Activated naive CD4-positive, alpha-beta T cell treated with anti-CD3 and anti-CD28 coated beads for 36 hours (primary cell): ENCODE data around the gene SLC41A3. TPM values are rescaled to one million over a fixed set of nuclear protein-coding genes. Genes with fewer than 3 reads are reported as not detected.
A peak's percentile ranks its signal among the peaks of the same experiment; 100 is the strongest.
"Not testable (repeated sequence)": the region's sequence is repeated elsewhere in the genome, so short reads cannot be mapped to it uniquely, and the experiment has no call there.

Experiments used
- CTCF ChIA-PET: fragments of 350-600 bp; sonication (Branson Sonifier 250); formaldehyde crosslinking; loops from one replicate; lab custom pipeline; 2021; ENCODE audit warnings: antibody characterized with exemption; lab: Charles Lee
- DNase-seq: peaks from one replicate; pipeline ENCODE4 v3.0.0-alpha.2; 2020
- H3K27ac Mint-ChIP-seq: one replicate; pipeline ENCODE4 v1.8.0; 2021; ENCODE audit warnings: mild to moderate bottlenecking, mixed read lengths
- H3K27me3 Mint-ChIP-seq: one replicate; pipeline ENCODE4 v1.8.0; 2021; ENCODE audit warnings: low read depth, mixed read lengths
- H3K36me3 Mint-ChIP-seq: one replicate; pipeline ENCODE4 v1.8.0; 2021; ENCODE audit warnings: low read depth, mixed read lengths
- H3K4me1 Mint-ChIP-seq: one replicate; pipeline ENCODE4 v1.8.0; 2021; ENCODE audit warnings: low read depth, mixed read lengths
- H3K4me3 Mint-ChIP-seq: one replicate; pipeline ENCODE4 v1.8.0; 2021; ENCODE audit warnings: mild to moderate bottlenecking, moderate library complexity, mixed read lengths
- H3K9me3 Mint-ChIP-seq: one replicate; pipeline ENCODE4 v1.8.0; 2021; ENCODE audit warnings: mixed read lengths
- intact Hi-C: fragments of 100-400 bp; cut with micrococcal nuclease; formaldehyde crosslinking; loops from one replicate; pipeline ENCODE4 v1.15.1; 2023
- total RNA-seq, 2 experiments: library from RNA; stranded (reverse); gene quantifications; one replicate each; pipeline ENCODE4 v1.2.3, GENCODE V29; 2021

The SLC41A3 gene
- total RNA-seq, 2 experiments from 2014 or later: 24.0 to 24.7 TPM

DNA sequence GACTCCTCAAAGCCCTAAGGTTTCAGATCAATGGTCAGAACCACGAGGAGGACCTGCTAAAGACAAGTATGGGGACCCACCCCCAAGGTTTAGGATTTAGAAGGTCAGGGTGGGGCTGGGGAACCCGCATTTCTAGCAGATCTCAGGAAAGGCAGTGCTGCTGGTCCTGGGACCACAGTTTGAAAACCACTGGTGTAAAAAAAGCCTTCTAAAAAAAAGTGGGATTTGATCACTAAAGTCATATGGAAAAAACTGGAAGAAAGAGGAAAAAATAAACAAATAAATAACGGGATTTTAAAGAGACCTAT is 832 bp downstream of the SLC41A3 start:
- H3K27me3 Mint-ChIP-seq: no peaks in the 10 kb centered on the region
- peaks cover 3% of the 10 kb centered on the region for H3K36me3 Mint-ChIP-seq
- CTCF ChIA-PET: no interaction called here
- H3K4me1 Mint-ChIP-seq: peaks cover 20% of the 10 kb centered on the region
- H3K27ac Mint-ChIP-seq: peak overlapping the region; percentile 84
- H3K4me3 Mint-ChIP-seq: peak overlapping the region; percentile 92
- no peak for DNase-seq
- no peaks in the 10 kb centered on the region for H3K9me3 Mint-ChIP-seq
- intact Hi-C loops: loop anchor here (5.0 kb wide), 2 partner anchors 111 to 274 kb away; partner anchors contain the start of gene KLF15

DNA sequence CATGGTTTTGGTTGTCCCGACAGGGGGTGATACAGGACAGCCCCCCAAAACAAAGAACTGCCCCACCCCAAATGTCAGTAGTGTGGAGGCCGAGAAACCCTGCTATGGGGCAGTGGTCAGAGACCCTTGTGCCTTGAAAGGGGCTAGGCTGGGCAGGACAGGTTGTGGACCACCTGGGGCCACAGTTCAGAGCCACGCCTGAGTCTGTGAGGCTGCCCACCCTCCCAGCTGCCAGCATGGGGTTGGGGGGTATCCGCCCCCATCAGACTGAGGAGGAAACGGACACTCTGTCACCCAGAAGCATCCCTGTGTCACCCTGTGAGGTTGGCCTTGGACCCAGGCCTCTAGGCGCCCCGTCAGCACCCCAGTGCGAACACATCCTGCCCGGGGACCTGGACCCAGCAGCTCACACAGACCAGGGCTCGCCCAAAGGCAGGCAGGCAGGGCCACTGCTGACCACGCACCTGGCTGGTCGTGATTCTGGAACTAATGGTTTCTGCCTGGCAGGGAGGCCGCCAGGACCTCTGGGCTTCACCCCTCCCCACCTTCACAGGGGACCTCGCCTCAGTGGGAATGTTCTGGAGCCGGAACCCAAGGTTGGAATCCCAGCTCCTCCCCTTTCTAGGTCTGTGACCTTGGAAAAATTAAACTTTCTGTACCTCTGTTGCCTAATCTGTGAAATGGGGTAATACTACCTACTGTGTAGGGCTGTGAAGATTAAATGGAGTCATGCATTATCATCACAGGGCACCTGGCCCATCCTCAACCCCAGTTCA is 1.4 kb downstream of the SLC41A3 start:
- H3K4me3 Mint-ChIP-seq: peak overlapping the region; percentile 92
- DNase-seq: no peak
- peak overlapping the region; percentile 84 for H3K27ac Mint-ChIP-seq
- H3K27me3 Mint-ChIP-seq: no peaks in the 10 kb centered on the region
- intact Hi-C loops: loop anchor here (5.0 kb wide), 2 partner anchors 110 to 275 kb away; partner anchors contain the start of gene KLF15
- CTCF ChIA-PET: no interaction called here
- H3K4me1 Mint-ChIP-seq: peaks cover 20% of the 10 kb centered on the region
- peaks cover 3% of the 10 kb centered on the region for H3K36me3 Mint-ChIP-seq
- H3K9me3 Mint-ChIP-seq: no peaks in the 10 kb centered on the region

DNA sequence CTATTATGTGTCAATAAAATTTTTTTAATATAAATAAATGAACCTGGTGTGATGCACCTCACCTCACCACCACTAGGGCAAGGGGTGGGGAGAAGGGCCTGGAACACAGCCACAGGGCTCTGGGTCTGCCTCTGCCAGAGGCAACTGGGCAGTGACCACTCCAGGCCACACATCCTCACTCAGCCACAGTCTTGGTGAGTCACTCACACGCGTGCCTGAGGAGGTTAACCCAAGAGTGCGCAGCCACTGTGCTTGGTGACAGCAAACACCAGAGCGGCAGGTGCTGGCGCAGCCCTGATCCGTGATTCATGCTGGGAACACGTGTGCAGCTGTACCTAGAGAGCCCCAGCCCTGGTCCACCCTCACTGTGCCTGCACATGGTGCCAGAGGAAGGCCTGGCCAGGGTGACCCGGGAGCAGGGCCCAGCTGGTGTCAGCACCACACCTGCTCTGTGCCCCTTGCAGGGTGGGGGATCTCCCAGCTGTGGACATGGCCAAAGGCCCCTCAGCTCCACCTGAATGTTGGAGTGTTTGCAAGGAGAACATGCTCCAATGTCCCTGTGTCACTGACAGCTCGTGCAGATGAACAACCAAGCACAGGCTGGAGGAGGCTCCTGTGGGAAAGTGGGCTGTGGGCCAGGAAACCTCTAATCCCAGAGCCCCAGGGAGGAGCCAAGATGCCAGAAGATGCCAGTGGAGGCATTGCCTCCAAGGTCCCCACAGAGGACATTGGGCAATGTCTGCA is 2.1 kb downstream of the SLC41A3 start:
- DNase-seq: peak; percentile 12
- Mint-ChIP-seq H3K36me3 (peaks cover 3% of the 10 kb centered on the region), H3K4me3 (no peak overlapping the region), H3K4me1 (peaks cover 20% of the 10 kb centered on the region), H3K9me3 (no peaks in the 10 kb centered on the region), H3K27me3 (no peaks in the 10 kb centered on the region), H3K27ac (no peak overlapping the region)
- intact Hi-C loops: loop anchor here (5.0 kb wide), 2 partner anchors 109 to 276 kb away; partner anchors contain the start of gene KLF15
- CTCF ChIA-PET: interaction anchor here (1.0 kb wide), 1 partner anchor 32 kb away, joined by 3 read pairs; no protein-coding TSS in a partner anchor

DNA sequence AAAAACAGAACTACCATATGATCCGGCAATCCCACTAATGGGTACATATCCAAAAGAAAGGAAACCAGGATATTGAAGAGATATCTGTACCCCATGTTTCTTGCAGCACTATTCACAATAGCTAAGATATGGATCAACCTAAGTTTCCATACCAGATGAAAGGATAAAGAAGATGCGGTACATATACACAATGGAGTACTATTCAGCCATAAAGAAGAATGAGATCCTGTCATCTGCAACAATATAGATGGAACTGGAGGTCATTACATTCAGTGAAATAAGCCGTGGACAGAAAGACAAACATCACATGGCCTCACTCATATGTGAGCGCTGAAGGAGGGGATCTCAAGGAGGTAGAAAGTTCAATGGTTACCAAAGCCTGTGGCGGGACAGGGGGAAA is 3.0 kb downstream of the SLC41A3 start:
- H3K27ac Mint-ChIP-seq: no peak overlapping the region
- H3K36me3 Mint-ChIP-seq: peaks cover 3% of the 10 kb centered on the region
- peaks cover 18% of the 10 kb centered on the region for H3K4me1 Mint-ChIP-seq
- CTCF ChIA-PET: interaction anchor here (0.6 to 1.0 kb wide), 2 partner anchors 16 to 31 kb away, joined by 3 read pairs; no protein-coding TSS in a partner anchor
- DNase-seq: no peak
- intact Hi-C loops: loop anchor here (5.0 kb wide), 2 partner anchors 109 to 276 kb away; partner anchors contain the start of gene KLF15
- H3K27me3 Mint-ChIP-seq: no peaks in the 10 kb centered on the region
- no peak overlapping the region for H3K4me3 Mint-ChIP-seq
- H3K9me3 Mint-ChIP-seq: no peaks in the 10 kb centered on the region

DNA sequence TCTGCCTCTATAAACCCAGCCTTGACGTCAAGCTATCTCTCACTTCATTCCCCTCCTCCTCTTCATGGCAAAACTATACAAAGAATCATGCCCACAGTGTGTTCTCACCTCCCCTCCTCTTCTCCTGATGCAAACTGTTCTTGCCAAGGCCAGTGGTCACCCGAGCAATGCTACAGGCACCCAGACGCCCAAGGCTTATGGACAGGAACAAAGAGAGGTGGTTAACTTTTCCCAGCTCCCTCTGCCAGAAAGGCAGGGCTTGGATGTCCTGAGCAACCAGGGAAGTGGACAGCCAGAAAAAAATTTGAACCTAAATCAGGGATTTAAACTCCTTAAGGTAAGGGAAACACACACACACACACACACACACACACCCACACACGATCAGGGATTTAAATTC is 5.1 kb downstream of the SLC41A3 start:
- Mint-ChIP-seq H3K9me3 (no peaks in the 10 kb centered on the region), H3K27ac (no peak overlapping the region), H3K4me3 (no peak overlapping the region), H3K36me3 (peaks cover 3% of the 10 kb centered on the region), H3K27me3 (no peaks in the 10 kb centered on the region), H3K4me1 (peaks cover 5% of the 10 kb centered on the region)
- intact Hi-C loops: no loop called here
- no peak for DNase-seq
- CTCF ChIA-PET: interaction anchor here (0.6 kb wide), 1 partner anchor 53 kb away, joined by 3 read pairs; no protein-coding TSS in a partner anchor

DNA sequence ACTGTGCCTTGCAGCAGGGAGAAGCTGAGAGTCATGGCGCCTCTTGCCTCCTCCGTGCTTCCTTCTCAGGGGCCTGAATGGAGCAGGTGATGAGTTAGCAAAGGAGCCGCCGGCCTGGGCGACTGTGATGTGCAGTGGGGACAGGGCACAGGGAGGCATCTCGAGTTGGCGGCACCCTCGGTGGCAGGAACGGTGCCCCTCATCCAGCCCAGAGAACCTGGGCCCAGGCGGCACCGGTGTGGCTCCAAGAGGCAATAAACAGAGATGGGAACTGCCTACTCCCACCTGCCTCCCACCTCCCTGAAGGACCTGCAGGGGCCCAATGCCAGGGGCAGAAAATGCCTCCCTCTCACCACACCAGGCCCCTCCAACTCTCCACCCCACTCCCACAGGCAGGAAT is 6.2 kb downstream of the SLC41A3 start:
- no peak for DNase-seq
- no peaks in the 10 kb centered on the region for H3K27me3 Mint-ChIP-seq
- intact Hi-C loops: no loop called here
- peaks cover 5% of the 10 kb centered on the region for H3K36me3 Mint-ChIP-seq
- peaks cover 2% of the 10 kb centered on the region for H3K9me3 Mint-ChIP-seq
- peaks cover under 1% of the 10 kb centered on the region for H3K4me1 Mint-ChIP-seq
- H3K4me3 Mint-ChIP-seq: no peak overlapping the region
- no peak overlapping the region for H3K27ac Mint-ChIP-seq
- CTCF ChIA-PET: interaction anchor here (0.7 kb wide), 1 partner anchor 156 kb away, joined by 3 read pairs; no protein-coding TSS in a partner anchor

DNA sequence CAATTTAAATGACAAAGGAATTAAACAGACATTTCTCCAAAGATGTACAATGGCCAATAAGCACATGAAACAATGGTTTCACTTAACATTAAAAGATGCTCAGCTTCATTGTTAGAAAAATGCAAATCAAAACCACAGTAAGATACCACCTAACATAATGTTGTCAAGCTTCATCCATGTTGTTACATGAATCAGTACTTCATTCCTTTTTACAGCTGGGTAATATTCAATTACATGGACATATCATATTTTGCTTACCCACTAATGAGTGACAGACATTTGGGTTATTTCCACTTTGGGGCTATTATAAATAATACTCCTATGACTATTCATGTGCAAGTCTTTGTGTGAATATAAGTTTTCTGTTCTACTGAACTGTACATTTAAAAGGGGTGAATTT is 7.8 kb downstream of the SLC41A3 start:
- intact Hi-C loops: no loop called here
- Mint-ChIP-seq H3K27ac (no peak overlapping the region), H3K4me3 (no peak overlapping the region), H3K36me3 (peaks cover 10% of the 10 kb centered on the region), H3K9me3 (peaks cover 4% of the 10 kb centered on the region), H3K27me3 (no peaks in the 10 kb centered on the region), H3K4me1 (no peaks in the 10 kb centered on the region)
- CTCF ChIA-PET: no interaction called here
- no peak for DNase-seq

DNA sequence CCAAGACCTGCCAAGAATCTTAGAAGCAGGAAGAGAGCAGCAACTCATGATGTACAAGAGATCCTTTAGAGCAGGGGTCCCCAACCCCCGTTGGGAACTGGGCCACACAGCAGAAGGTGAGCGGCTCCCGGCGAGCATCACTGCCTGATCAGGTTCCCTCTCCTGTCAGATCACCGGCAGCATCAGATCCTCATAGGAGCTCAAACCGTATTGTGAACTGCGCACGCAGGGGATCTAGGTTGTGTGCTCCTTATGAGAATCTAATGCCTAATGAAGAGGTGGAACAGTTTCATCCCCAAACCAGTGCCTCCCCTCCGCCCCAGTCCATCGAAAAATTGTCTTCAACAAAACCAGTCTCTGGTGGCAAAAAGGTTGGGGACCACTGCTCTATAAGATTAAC is 13.8 kb downstream of the SLC41A3 start:
- H3K36me3 Mint-ChIP-seq: peaks cover 12% of the 10 kb centered on the region
- CTCF ChIA-PET: no interaction called here
- no peaks in the 10 kb centered on the region for H3K27me3 Mint-ChIP-seq
- peaks cover 4% of the 10 kb centered on the region for H3K9me3 Mint-ChIP-seq
- no peak for DNase-seq
- intact Hi-C loops: no loop called here
- H3K27ac Mint-ChIP-seq: no peak overlapping the region
- peaks cover 2% of the 10 kb centered on the region for H3K4me1 Mint-ChIP-seq
- no peak overlapping the region for H3K4me3 Mint-ChIP-seq

DNA sequence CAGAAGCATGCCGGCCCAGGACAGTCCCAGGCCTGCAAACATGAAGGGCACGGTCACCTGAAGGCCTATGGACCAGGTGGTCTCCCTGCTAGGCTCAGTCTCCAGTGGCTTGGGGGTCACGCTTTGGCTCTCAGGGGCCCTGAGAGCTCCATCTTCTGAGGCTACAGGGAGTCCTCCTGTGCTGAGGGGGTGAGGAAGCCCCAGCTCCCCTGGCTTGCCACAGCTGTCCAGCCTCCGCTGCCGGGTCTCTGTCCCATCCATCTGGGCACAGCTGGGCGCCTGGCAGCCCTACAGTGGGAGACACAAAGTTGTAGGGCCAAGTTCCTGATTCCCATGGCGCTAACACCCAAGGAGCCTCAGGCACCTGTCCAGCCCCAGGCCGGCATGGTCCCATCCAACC is 16.0 kb downstream of the SLC41A3 start:
- no peak for DNase-seq
- H3K36me3 Mint-ChIP-seq: peaks cover 11% of the 10 kb centered on the region
- CTCF ChIA-PET: no interaction called here
- H3K27ac Mint-ChIP-seq: no peak overlapping the region
- no peaks in the 10 kb centered on the region for H3K27me3 Mint-ChIP-seq
- intact Hi-C loops: no loop called here
- H3K9me3 Mint-ChIP-seq: peaks cover 4% of the 10 kb centered on the region
- H3K4me1 Mint-ChIP-seq: peaks cover 15% of the 10 kb centered on the region
- H3K4me3 Mint-ChIP-seq: no peak overlapping the region

DNA sequence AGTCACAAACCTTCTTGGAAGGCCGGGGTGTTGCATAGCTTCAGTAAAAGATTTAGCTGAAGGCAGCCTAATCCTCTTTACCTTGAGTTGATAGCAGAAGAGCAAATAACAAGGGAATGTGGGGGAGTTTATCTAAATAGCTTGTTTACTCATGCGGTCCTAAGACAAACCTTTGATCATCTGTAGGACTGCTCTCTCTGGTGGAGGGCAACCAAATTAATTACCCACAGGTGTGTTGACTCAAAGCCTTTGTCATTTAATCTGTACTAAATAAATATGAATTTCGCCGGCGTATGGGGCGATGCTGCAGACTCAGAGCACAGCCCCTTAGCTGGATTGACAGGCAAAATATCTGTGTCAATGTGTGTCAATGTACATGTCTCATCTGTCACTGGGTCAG is 17.2 kb downstream of the SLC41A3 start:
- H3K4me3 Mint-ChIP-seq, DNase-seq, H3K27me3 Mint-ChIP-seq, intact Hi-C loops, H3K36me3 Mint-ChIP-seq, H3K9me3 Mint-ChIP-seq, H3K27ac Mint-ChIP-seq: not testable (repeated sequence)
- H3K4me1 Mint-ChIP-seq: peaks cover 15% of the 10 kb centered on the region
- CTCF ChIA-PET: interaction anchor here (0.7 kb wide), 1 partner anchor 138 kb away, joined by 3 read pairs; no protein-coding TSS in a partner anchor

DNA sequence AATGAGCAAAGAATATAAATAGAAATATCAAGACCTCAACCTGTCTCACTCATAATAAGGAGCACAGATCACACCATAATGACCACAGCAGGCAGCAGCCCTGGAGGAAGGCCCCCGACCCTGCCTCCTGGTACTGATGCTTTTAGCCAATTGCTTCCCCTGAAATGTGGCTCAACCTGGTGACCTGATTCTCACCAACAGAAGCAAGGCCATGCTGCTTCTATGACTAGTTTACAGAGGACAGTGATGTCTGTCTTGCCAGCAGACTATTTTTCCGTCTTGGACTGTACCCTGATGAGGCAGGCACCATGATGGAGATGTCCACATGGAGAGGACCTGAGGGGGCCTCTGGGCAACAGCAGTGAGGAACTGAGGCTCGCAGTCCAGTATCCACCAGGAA is 18.0 kb downstream of the SLC41A3 start:
- Mint-ChIP-seq H3K4me1 (peaks cover 15% of the 10 kb centered on the region), H3K9me3 (no peaks in the 10 kb centered on the region), H3K27me3 (no peaks in the 10 kb centered on the region), H3K4me3 (no peak overlapping the region), H3K36me3 (peaks cover 4% of the 10 kb centered on the region), H3K27ac (no peak overlapping the region)
- intact Hi-C loops: no loop called here
- CTCF ChIA-PET: interaction anchor here (0.7 kb wide), 1 partner anchor 137 kb away, joined by 3 read pairs; no protein-coding TSS in a partner anchor
- DNase-seq: no peak

DNA sequence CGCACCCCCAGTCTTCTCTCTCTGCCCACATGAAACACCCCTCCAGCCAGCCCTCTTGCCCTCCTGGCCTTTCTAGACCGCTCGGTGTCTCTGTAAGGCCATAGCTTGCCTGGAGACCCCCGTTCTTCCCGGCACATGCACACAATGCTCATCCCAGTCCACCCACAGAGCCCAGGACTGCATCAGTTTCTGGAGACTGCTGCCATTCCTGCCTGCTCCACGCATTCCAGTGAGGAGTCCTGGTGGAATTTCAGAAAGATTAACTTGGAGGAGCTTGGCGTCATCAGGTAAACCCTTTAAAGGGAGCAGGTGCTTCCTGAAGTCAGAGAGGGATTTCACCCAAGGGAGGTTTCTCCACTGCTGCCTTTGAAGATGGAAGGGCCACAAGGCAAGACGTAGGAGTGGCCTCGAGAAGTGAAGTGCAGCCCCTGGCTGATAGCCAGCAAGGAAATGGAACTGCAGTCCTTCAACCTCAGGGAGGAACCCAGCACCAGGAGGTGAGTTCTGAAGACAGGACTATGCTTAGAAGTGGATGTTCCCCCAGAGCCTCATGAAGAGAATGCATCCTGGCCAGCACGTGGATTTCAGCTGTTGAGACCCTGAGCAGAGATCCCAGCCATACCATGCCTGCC is 19.2 kb downstream of the SLC41A3 start:
- H3K27ac Mint-ChIP-seq: no peak overlapping the region
- no peak for DNase-seq
- peaks cover 13% of the 10 kb centered on the region for H3K4me1 Mint-ChIP-seq
- peaks cover 4% of the 10 kb centered on the region for H3K36me3 Mint-ChIP-seq
- CTCF ChIA-PET: interaction anchor here (0.6 to 1.4 kb wide), 3 partner anchors 16 to 135 kb away, joined by 3 read pairs; no protein-coding TSS in a partner anchor
- intact Hi-C loops: no loop called here
- no peaks in the 10 kb centered on the region for H3K27me3 Mint-ChIP-seq
- no peaks in the 10 kb centered on the region for H3K9me3 Mint-ChIP-seq
- H3K4me3 Mint-ChIP-seq: no peak overlapping the region
